Neutrophil (primary cell): Measurements from ENCODE around the gene SETBP1.

ENCODE experiments used
- H3K27ac ChIP-seq: fragments of 200-600 bp; sonication (generic); 2 replicates; pipeline ENCODE4 v1.5.1; 2016; ENCODE audit warnings: mild to moderate bottlenecking, moderate library complexity
- H3K27me3 ChIP-seq: fragments of 200-600 bp; sonication (generic); 2 replicates; pipeline ENCODE4 v1.6.0; 2016; ENCODE audit warnings: mild to moderate bottlenecking
- H3K36me3 ChIP-seq: fragments of 200-600 bp; sonication (generic); 2 replicates; pipeline ENCODE4 v1.5.1; 2017
- H3K4me1 ChIP-seq, 2 experiments: fragments of 200-600 bp in 1 of 2; sonication (generic) in 1 of 2; 1 replicate in 1 of 2; 2 replicates in 1 of 2; pipeline versions ENCODE4 v1.5.1 to v1.6.1; 2013 to 2016; ENCODE audit warnings: low read depth in 1 of 2, low read length in 1 of 2, mild to moderate bottlenecking in 1 of 2, moderate library complexity in 1 of 2; ENCODE audit not compliant: control insufficient read depth in 1 of 2, insufficient read depth in 1 of 2
- H3K4me3 ChIP-seq, 2 experiments: fragments of 200-600 bp in 1 of 2; sonication (generic) in 1 of 2; 1 replicate in 1 of 2; 2 replicates in 1 of 2; pipeline ENCODE4 v1.5.1; 2013 to 2016; ENCODE audit warnings: low read depth in 1 of 2, low read length in 1 of 2, mild to moderate bottlenecking in 1 of 2, moderate library complexity in 1 of 2
- H3K9me3 ChIP-seq: fragments of 200-600 bp; sonication (generic); 2 replicates; pipeline ENCODE4 v1.5.1; 2016
- CTCF ChIP-seq: fragments of 200-600 bp; sonication (generic); IDR thresholded peaks from 2 replicates; pipeline ENCODE4 v1.5.1; 2016; ENCODE audit warnings: antibody characterized with exemption

The SETBP1 gene

GRCh38 chr18:44904768-44905167, 224.1 kb downstream of the SETBP1 start:
- TF ChIP-seq CTCF = no peak
- Histone ChIP-seq H3K27me3 (no peaks in the 10 kb centered on the region), H3K9me3 (no peaks in the 10 kb centered on the region), H3K36me3 (no peaks in the 10 kb centered on the region), H3K27ac (no peak overlapping the region), H3K4me1 (peaks cover 0 to 12% of the 10 kb centered on the region in 2 experiments), H3K4me3 (no peak overlapping the region)

- Histone ChIP-seq H3K27me3 (no peaks in the 10 kb centered on the region), H3K4me1 (peaks cover 0 to 5% of the 10 kb centered on the region in 2 experiments), H3K36me3 (no peaks in the 10 kb centered on the region), H3K4me3 (no peak overlapping the region), H3K27ac (no peak overlapping the region), H3K9me3 (no peaks in the 10 kb centered on the region)
- no peak for TF ChIP-seq CTCF
These were observed 228.6 kb downstream of the SETBP1 start for GRCh38 chr18:44909191-44909719.

- H3K4me1 ChIP-seq = peaks cover 0 to 5% of the 10 kb centered on the region in 2 experiments
- H3K36me3 ChIP-seq = no peaks in the 10 kb centered on the region
- H3K9me3 ChIP-seq = no peaks in the 10 kb centered on the region
- no peak for TF ChIP-seq CTCF
- H3K4me3 ChIP-seq = no peak overlapping the region
- no peaks in the 10 kb centered on the region for H3K27me3 ChIP-seq
- H3K27ac ChIP-seq = no peak overlapping the region
These were observed 230.6 kb downstream of the SETBP1 start for GRCh38 chr18:44911260-44911659.

- no peak for TF ChIP-seq CTCF
- Histone ChIP-seq H3K27ac (no peak overlapping the region), H3K36me3 (no peaks in the 10 kb centered on the region), H3K4me3 (no peak overlapping the region), H3K27me3 (no peaks in the 10 kb centered on the region), H3K4me1 (peaks cover 0 to 5% of the 10 kb centered on the region in 2 experiments), H3K9me3 (no peaks in the 10 kb centered on the region)
These were observed 231.1 kb downstream of the SETBP1 start for GRCh38 chr18:44911773-44912172.

- no peaks in the 10 kb centered on the region for H3K27me3 ChIP-seq
- no peak for TF ChIP-seq CTCF
- H3K4me1 ChIP-seq = peaks cover 0 to 5% of the 10 kb centered on the region in 2 experiments
- no peak overlapping the region for H3K27ac ChIP-seq
- H3K9me3 ChIP-seq = no peaks in the 10 kb centered on the region
- no peaks in the 10 kb centered on the region for H3K36me3 ChIP-seq
- no peak overlapping the region for H3K4me3 ChIP-seq
These were observed 232.2 kb downstream of the SETBP1 start for GRCh38 chr18:44912740-44913478.
